Keratinocyte (primary cell): ENCODE measurements around the gene CCDC27. TPM values are rescaled to one million over a fixed set of nuclear protein-coding genes. Genes with fewer than 3 reads are reported as not detected.
A peak's percentile ranks its signal among the peaks of the same experiment; 100 is the strongest.
"Not testable (repeated sequence)": the region's sequence is repeated elsewhere in the genome, so short reads cannot be mapped to it uniquely, and the experiment has no call there.

Experiments used
- DNase-seq: peaks from one replicate; pipeline ENCODE4 v3.0.0-alpha.2; 2011; ENCODE audit warnings: low read depth, missing footprints, low spot score
- FAIRE-seq: peaks from 2 replicates; lab custom pipeline; 2011; peaks lifted over from hg19 to GRCh38; lab: Jason Lieb, UNC
- H2AFZ ChIP-seq: 2 replicates; pipeline ENCODE4 v1.6.0; 2012; ENCODE audit warnings: low read length, control low read depth, inconsistent platforms; ENCODE audit not compliant: control insufficient read depth
- H3K27ac ChIP-seq: 2 replicates; pipeline ENCODE4 v1.5.1; 2011; ENCODE audit warnings: low read length; ENCODE audit not compliant: control insufficient read depth, insufficient read depth
- H3K27me3 ChIP-seq: 3 replicates; pipeline ENCODE4 v1.6.0; 2011; ENCODE audit warnings: low read length; ENCODE audit not compliant: control insufficient read depth, insufficient read depth; ENCODE audit errors: extremely low read depth
- H3K36me3 ChIP-seq, 2 experiments: 2 replicates in 1 of 2; 3 replicates in 1 of 2; pipeline ENCODE4 v1.5.1; 2011; ENCODE audit warnings: low read length in 2 of 2, mild to moderate bottlenecking in 1 of 2; ENCODE audit not compliant: control insufficient read depth in 2 of 2, insufficient read depth in 2 of 2; ENCODE audit errors: extremely low read depth in 1 of 2
- H3K4me1 ChIP-seq: 3 replicates; pipeline ENCODE4 v1.5.1; 2011; ENCODE audit warnings: low read length; ENCODE audit not compliant: control insufficient read depth, insufficient read depth; ENCODE audit errors: extremely low read depth
- H3K4me2 ChIP-seq: 3 replicates; pipeline ENCODE4 v1.6.0; 2011; ENCODE audit warnings: low read depth, low read length; ENCODE audit not compliant: control insufficient read depth, insufficient read depth; ENCODE audit errors: extremely low read depth
- H3K4me3 ChIP-seq, 3 experiments: fragments of 200-600 bp in 1 of 3; sonication (generic) in 1 of 3; 2 replicates in 2 of 3; 3 replicates in 1 of 3; pipeline ENCODE4 v1.5.1; 2011 to 2016; ENCODE audit warnings: low read length in 3 of 3, mild to moderate bottlenecking in 3 of 3, control low read depth in 2 of 3, inconsistent platforms in 1 of 3, low read depth in 1 of 3, mixed read lengths in 1 of 3, mixed run types in 1 of 3, moderate library complexity in 1 of 3; ENCODE audit not compliant: control insufficient read depth in 2 of 3, insufficient read depth in 2 of 3; ENCODE audit errors: extremely low read depth in 1 of 3
- H3K79me2 ChIP-seq: 2 replicates; pipeline ENCODE4 v1.6.0; 2012; ENCODE audit warnings: low read length; ENCODE audit not compliant: control insufficient read depth, insufficient read depth
- H3K9ac ChIP-seq: 3 replicates; pipeline ENCODE4 v1.6.0; 2011; ENCODE audit warnings: low read length; ENCODE audit not compliant: control insufficient read depth, insufficient read depth; ENCODE audit errors: extremely low read depth
- H3K9me1 ChIP-seq: 3 replicates; pipeline ENCODE4 v1.6.0; 2011; ENCODE audit warnings: low read length; ENCODE audit not compliant: control insufficient read depth, insufficient read depth; ENCODE audit errors: extremely low read depth
- H3K9me3 ChIP-seq: 2 replicates; pipeline ENCODE4 v1.5.1; 2012; ENCODE audit warnings: low read depth, low read length; ENCODE audit not compliant: control insufficient read depth
- H4K20me1 ChIP-seq: 3 replicates; pipeline ENCODE4 v1.6.0; 2011; ENCODE audit warnings: low read length; ENCODE audit not compliant: control insufficient read depth, insufficient read depth; ENCODE audit errors: extremely low read depth
- CTCF ChIP-seq, 3 experiments: IDR thresholded peaks in 1 of 3; conservative IDR thresholded peaks in 1 of 3; optimal IDR thresholded peaks in 1 of 3; 2 replicates in 2 of 3; 3 replicates in 1 of 3; pipeline versions ENCODE3 to v1.5.1; 2011; ENCODE audit warnings: low read length in 3 of 3, mild to moderate bottlenecking in 3 of 3, moderate library complexity in 2 of 3, control low read depth in 1 of 3, inconsistent platforms in 1 of 3; ENCODE audit not compliant: insufficient read depth in 2 of 3; ENCODE audit errors: extremely low read depth in 1 of 3
- EZH2 ChIP-seq: IDR thresholded peaks from one replicate; pipeline ENCODE4 v1.6.1; 2012; ENCODE audit warnings: inconsistent platforms, mild to moderate bottlenecking, low read length, moderate library complexity
- dilution Hi-C: fragments of 300-500 bp; cut with MboI; formaldehyde crosslinking; loops from one replicate; pipeline ENCODE4 v1.7.0; 2020; ENCODE audit warnings: low sequenced_read_pairs; ENCODE audit not compliant: extremely low pct_ligation_motif_present
- polyA plus RNA-seq, 5 experiments: library from polyadenylated mRNA; depleted of rRNA in 3 of 5; stranded (reverse) in 3 of 5; stranded (forward) in 1 of 5; unstranded in 1 of 5; fragments of >200 nt; gene quantifications; 1 replicate in 1 of 5; 2 replicates in 3 of 5; 3 replicates in 1 of 5; pipeline versions ENCODE4 v1.2.1 to v1.2.3, GENCODE V29; 2011 to 2012; ENCODE audit warnings: missing spikeins in 2 of 5, low read depth in 1 of 5, low replicate concordance in 1 of 5

The CCDC27 gene
- polyA plus RNA-seq, 1 donor (not counting 4 experiments of a cell fraction or from before 2014, with no cell fraction given): not detected

GRCh38 chr1:3747903-3748302 lies 4.3 kb upstream of the CCDC27 start:
- Histone ChIP-seq H3K4me1 (peaks cover 15% of the 10 kb centered on the region), H3K4me2 (peak overlapping the region; percentile 50), H3K9me1 (no peaks in the 10 kb centered on the region), H3K9me3 (no peaks in the 10 kb centered on the region), H4K20me1 (no peaks in the 10 kb centered on the region), H3K4me3 (peak overlapping the region in 2 of 3 experiments; percentile 56 to 68), H2AFZ (no peak overlapping the region), H3K27me3 (peaks cover 5% of the 10 kb centered on the region), H3K79me2 (no peaks in the 10 kb centered on the region), H3K36me3 (peaks cover 0 to 3% of the 10 kb centered on the region in 2 experiments), H3K27ac (no peak overlapping the region), H3K9ac (no peak overlapping the region)
- no peak for DNase-seq
- dilution Hi-C loops: no loop called here
- TF ChIP-seq EZH2: no peak
- TF ChIP-seq CTCF (optimal IDR thresholded peaks at IDR 0.05 in 1 of 3, IDR thresholded peaks at IDR 0.05 in 1 of 3, conservative IDR thresholded peaks at IDR 0.05 in 1 of 3; ENCODE audit: extremely low read depth in 1 of 3, insufficient read depth in 2 of 3, low read length in 3 of 3): no peak
- FAIRE-seq: no peak

GRCh38 chr1:3748316-3748900 lies 3.8 kb upstream of the CCDC27 start:
- H3K27me3 ChIP-seq, FAIRE-seq, H2AFZ ChIP-seq: not testable (repeated sequence)

GRCh38 chr1:3749512-3749911 lies 2.7 kb upstream of the CCDC27 start:
- TF ChIP-seq CTCF (optimal IDR thresholded peaks at IDR 0.05 in 1 of 3, IDR thresholded peaks at IDR 0.05 in 1 of 3, conservative IDR thresholded peaks at IDR 0.05 in 1 of 3; ENCODE audit: extremely low read depth in 1 of 3, insufficient read depth in 2 of 3, low read length in 3 of 3): no peak
- no peak overlapping the region for H3K4me2 ChIP-seq
- H3K36me3 ChIP-seq: no peaks in the 10 kb centered on the region
- H3K4me1 ChIP-seq: peaks cover 14% of the 10 kb centered on the region
- H3K4me3 ChIP-seq: no peak overlapping the region
- no peak overlapping the region for H3K9ac ChIP-seq
- no peaks in the 10 kb centered on the region for H3K9me3 ChIP-seq
- H3K27me3 ChIP-seq: peaks cover 5% of the 10 kb centered on the region
- no peak for FAIRE-seq
- H3K27ac ChIP-seq: no peak overlapping the region
- DNase-seq: no peak
- no peaks in the 10 kb centered on the region for H3K79me2 ChIP-seq
- dilution Hi-C loops: no loop called here
- no peak overlapping the region for H2AFZ ChIP-seq
- no peaks in the 10 kb centered on the region for H4K20me1 ChIP-seq
- no peaks in the 10 kb centered on the region for H3K9me1 ChIP-seq

More at GRCh38 chr1:3748316-3748900, 3.8 kb upstream of the CCDC27 start:
- H3K27ac ChIP-seq, H3K9me1 ChIP-seq, H3K79me2 ChIP-seq, H3K9me3 ChIP-seq, H3K9ac ChIP-seq, H3K36me3 ChIP-seq, DNase-seq, H4K20me1 ChIP-seq, H3K4me3 ChIP-seq, H3K4me2 ChIP-seq, dilution Hi-C loops: not testable (repeated sequence)
- peaks cover 14% of the 10 kb centered on the region for H3K4me1 ChIP-seq
